Measurements from ENCODE around the gene ME3. TPM values are rescaled to one million over a fixed set of nuclear protein-coding genes. Genes with fewer than 3 reads are reported as not detected.

The ME3 gene
- total RNA-seq, 1 experiment from 2014 or later = 0.30 TPM

DNA sequence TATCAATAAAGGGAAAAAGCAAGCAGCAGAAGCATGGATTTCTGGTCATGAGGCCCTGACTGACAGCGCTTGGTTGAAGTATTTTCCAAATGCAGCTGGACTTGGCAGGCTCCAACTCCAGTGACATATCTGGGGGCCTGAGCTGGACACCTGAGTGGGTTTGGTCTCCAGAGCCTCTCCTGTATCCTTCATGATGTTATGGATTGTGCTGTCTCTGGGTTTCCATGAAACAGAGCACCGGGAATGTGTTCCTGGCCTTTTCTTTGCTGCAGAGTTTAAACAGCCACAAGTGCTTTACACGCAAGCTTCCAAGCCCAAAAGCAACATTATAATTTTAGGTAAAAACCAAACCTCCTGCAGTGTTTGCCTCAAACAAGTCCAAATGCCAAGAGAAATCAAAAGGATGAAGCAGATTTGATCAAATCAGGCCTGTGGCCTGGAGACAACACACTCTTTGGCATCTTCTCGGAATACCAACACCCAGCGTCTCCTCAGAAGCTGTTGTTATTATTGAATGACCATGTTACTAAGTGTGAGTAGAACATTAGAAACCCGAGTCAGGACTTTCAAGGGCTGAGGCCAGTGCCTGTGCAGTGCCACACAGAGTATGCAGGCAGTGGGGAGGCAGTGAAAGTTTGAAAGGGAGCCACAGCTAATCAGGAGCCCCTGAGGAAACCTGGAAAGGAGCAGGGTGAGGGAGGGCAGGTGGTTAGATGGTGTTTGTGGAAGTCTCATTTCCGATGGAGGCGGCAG is 42.0 kb downstream of the ME3 start:
- Histone ChIP-seq H3K79me2 (ENCODE audit: insufficient read depth, low read length) (no peaks in the 10 kb centered on the region), H3K27me3 (ENCODE audit: insufficient read depth, low read length) (no peaks in the 10 kb centered on the region), H4K20me1 (ENCODE audit: insufficient read depth) (no peaks in the 10 kb centered on the region), H3K9me2 (ENCODE audit: insufficient read depth) (no peaks in the 10 kb centered on the region), H2AFZ (ENCODE audit: low read depth, low read length, poor library complexity, severe bottlenecking) (no peak overlapping the region), H3K4me1 (ENCODE audit: control insufficient read depth in 1 of 2, insufficient read depth in 2 of 2, low read length in 2 of 2) (peaks cover 8 to 17% of the 10 kb centered on the region in 2 experiments), H3K4me2 (ENCODE audit: low read length) (no peak overlapping the region), H3K4me3 (replicated peaks in 1 of 2; ENCODE audit: low read depth in 1 of 2, low read length in 2 of 2) (no peak overlapping the region), H3K27ac (ENCODE audit: low read depth, low read length) (no peak overlapping the region), H3K36me3 (ENCODE audit: control insufficient read depth in 1 of 2, insufficient read depth in 2 of 2, low read length in 2 of 2) (no peaks in the 10 kb centered on the region), H3K9me3 (ENCODE audit: control insufficient read depth in 1 of 2, insufficient read depth in 1 of 2, low read depth in 1 of 2, low read length in 2 of 2) (no peaks in the 10 kb centered on the region), H3K9ac (ENCODE audit: low read length) (no peak overlapping the region)
- no peak for DNase-seq (ENCODE audit: low read depth, low spot score)
- ChIA-PET CTCF (interaction anchor here (1.9 kb wide), 1 partner anchor 22 kb away, joined by 6 read pairs; no protein-coding TSS in a partner anchor), POLR2A (no interaction called here), RAD21 (ENCODE audit: low non-redundant PET in 1 of 2, low total read pairs in 2 of 2, uncharacterized antibody in 2 of 2, unreplicated experiment in 2 of 2) (no interaction called here)
- ATAC-seq = no peak
- no TSS peak for BruUV-seq (replicated peaks)
- intact Hi-C loops (cut with micrococcal nuclease) = no loop called here
- TF ChIP-seq SP1 (IDR thresholded peaks at IDR 0.05; ENCODE audit: low read depth) = no peak

DNA sequence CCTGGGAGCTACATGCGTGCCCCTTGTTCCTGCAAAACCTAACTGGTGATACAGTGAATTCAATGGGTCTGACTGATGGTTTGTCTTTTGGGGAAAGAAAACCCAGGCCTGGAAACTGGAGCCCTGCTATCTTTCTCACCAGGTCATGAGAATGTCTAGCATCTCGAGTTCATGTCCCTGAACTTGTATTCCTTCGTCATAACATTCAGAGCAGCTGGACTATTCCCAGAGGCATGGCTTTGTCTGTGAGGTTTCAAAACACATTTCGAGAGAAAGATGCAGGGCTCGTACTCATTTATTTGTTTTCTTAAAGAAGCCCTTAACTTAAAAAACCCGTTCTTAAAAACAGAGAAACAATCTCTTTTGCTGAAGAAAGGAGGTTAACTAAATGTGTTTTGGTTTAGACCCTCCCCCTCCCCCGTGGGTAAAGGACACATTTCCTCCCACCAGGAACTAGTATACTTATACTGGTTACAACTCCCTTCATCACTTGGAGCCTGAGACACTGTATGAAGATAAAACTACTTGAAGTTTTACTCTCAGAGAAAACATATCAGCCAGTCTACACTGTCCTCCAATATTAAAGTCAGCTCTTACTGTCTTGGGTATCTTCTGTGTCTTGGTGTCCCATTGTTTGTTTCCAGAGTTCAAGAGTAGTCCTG is 43.2 kb downstream of the ME3 start:
- intact Hi-C loops (cut with micrococcal nuclease) = no loop called here
- ATAC-seq (no peak), DNase-seq (ENCODE audit: low read depth, low spot score) (no peak)
- Histone ChIP-seq H3K27ac (ENCODE audit: low read depth, low read length) (no peak overlapping the region), H3K4me3 (replicated peaks in 1 of 2; ENCODE audit: low read depth in 1 of 2, low read length in 2 of 2) (no peak overlapping the region), H3K27me3 (ENCODE audit: insufficient read depth, low read length) (no peaks in the 10 kb centered on the region), H3K9me2 (ENCODE audit: insufficient read depth) (no peaks in the 10 kb centered on the region), H2AFZ (ENCODE audit: low read depth, low read length, poor library complexity, severe bottlenecking) (no peak overlapping the region), H4K20me1 (ENCODE audit: insufficient read depth) (no peaks in the 10 kb centered on the region), H3K9ac (ENCODE audit: low read length) (no peak overlapping the region), H3K4me2 (ENCODE audit: low read length) (no peak overlapping the region), H3K9me3 (ENCODE audit: control insufficient read depth in 1 of 2, insufficient read depth in 1 of 2, low read depth in 1 of 2, low read length in 2 of 2) (no peaks in the 10 kb centered on the region), H3K36me3 (ENCODE audit: control insufficient read depth in 1 of 2, insufficient read depth in 2 of 2, low read length in 2 of 2) (no peaks in the 10 kb centered on the region), H3K79me2 (ENCODE audit: insufficient read depth, low read length) (no peaks in the 10 kb centered on the region), H3K4me1 (ENCODE audit: control insufficient read depth in 1 of 2, insufficient read depth in 2 of 2, low read length in 2 of 2) (peaks cover 8 to 17% of the 10 kb centered on the region in 2 experiments)
- POLR2A ChIA-PET = no interaction called here
- CTCF ChIA-PET = interaction anchor here (0.7 kb wide), 1 partner anchor 21 kb away, joined by 3 read pairs; no protein-coding TSS in a partner anchor
- RAD21 ChIA-PET (ENCODE audit: low non-redundant PET in 1 of 2, low total read pairs in 2 of 2, uncharacterized antibody in 2 of 2, unreplicated experiment in 2 of 2) = no interaction called here
- TF ChIP-seq ZFX (IDR thresholded peaks at IDR 0.05) (no peak), SIN3A (IDR thresholded peaks at IDR 0.05; ENCODE audit: low read depth) (no peak), FOSL1 (IDR thresholded peaks at IDR 0.05; ENCODE audit: low read depth) (no peak), SRF (IDR thresholded peaks at IDR 0.05; ENCODE audit: low read depth) (no peak), SP1 (IDR thresholded peaks at IDR 0.05; ENCODE audit: low read depth) (no peak), POLR2A (IDR thresholded peaks at IDR 0.05; ENCODE audit: borderline replicate concordance, extremely low read depth, insufficient read depth, insufficient read length) (no peak), CEBPB (IDR thresholded peaks at IDR 0.05; ENCODE audit: low read depth) (no peak), TCF7L2 (IDR thresholded peaks at IDR 0.05; ENCODE audit: borderline replicate concordance, extremely low read depth, insufficient read depth, insufficient read length) (no peak), RAD21 (IDR thresholded peaks at IDR 0.05; ENCODE audit: low read depth) (no peak), EZH2phosphoT487 (IDR thresholded peaks at IDR 0.05; ENCODE audit: borderline replicate concordance) (no peak), YY1 (IDR thresholded peaks at IDR 0.05; ENCODE audit: extremely low read depth, insufficient replicate concordance, low read depth, low read length) (no peak), JUND (IDR thresholded peaks at IDR 0.05) (no peak), EGR1 (IDR thresholded peaks at IDR 0.05; ENCODE audit: low read depth) (no peak), POLR2AphosphoS5 (IDR thresholded peaks at IDR 0.05; ENCODE audit: low read depth, low read length) (no peak)
- TF ChIP-seq, protein P1, sequence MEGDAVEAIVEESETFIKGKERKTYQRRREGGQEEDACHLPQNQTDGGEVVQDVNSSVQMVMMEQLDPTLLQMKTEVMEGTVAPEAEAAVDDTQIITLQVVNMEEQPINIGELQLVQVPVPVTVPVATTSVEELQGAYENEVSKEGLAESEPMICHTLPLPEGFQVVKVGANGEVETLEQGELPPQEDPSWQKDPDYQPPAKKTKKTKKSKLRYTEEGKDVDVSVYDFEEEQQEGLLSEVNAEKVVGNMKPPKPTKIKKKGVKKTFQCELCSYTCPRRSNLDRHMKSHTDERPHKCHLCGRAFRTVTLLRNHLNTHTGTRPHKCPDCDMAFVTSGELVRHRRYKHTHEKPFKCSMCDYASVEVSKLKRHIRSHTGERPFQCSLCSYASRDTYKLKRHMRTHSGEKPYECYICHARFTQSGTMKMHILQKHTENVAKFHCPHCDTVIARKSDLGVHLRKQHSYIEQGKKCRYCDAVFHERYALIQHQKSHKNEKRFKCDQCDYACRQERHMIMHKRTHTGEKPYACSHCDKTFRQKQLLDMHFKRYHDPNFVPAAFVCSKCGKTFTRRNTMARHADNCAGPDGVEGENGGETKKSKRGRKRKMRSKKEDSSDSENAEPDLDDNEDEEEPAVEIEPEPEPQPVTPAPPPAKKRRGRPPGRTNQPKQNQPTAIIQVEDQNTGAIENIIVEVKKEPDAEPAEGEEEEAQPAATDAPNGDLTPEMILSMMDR (IDR thresholded peaks at IDR 0.05 in 2 of 3, conservative IDR thresholded peaks at IDR 0.05 in 1 of 3; ENCODE audit: borderline replicate concordance in 1 of 3, insufficient read depth in 1 of 3, low read depth in 2 of 3, low read length in 2 of 3) = no peak
- TF ChIP-seq, protein P2, sequence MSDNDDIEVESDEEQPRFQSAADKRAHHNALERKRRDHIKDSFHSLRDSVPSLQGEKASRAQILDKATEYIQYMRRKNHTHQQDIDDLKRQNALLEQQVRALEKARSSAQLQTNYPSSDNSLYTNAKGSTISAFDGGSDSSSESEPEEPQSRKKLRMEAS (IDR thresholded peaks at IDR 0.05) = no peak
- no TSS peak for BruUV-seq (replicated peaks)

Measured in HCT116 (cell line).